Measurements from ENCODE around the gene DCTPP1.

The DCTPP1 gene

GRCh38 chr16:30381291-30382041 lies 48.4 kb downstream of the DCTPP1 start:
- DNase-seq (ENCODE audit: low read depth in 2 of 2) = no peak

DNA sequence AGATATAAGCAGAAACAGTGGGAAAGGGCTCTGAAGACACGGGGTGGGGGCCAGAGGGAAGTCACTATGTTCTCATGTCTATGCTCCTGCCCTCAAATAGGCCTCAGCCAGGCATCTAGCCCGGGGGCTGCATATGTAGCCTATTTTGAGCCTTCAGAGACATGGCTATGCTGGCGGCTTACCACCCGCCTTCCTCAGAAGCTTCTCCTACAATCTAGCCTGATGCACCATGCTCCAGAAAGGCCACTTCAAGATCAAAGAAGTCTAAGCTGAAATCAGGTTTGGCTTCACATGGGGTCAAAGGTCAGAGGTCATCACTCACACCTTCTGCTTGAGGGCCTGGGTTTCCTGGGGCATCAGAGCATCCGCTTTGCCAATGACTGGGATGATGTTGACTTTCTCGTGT lies 49.0 kb downstream of the DCTPP1 start:
- no peak for DNase-seq (ENCODE audit: low read depth in 2 of 2)

- no peak for DNase-seq (ENCODE audit: low read depth in 2 of 2)
Measured at GRCh38 chr16:30380072-30380802, 49.6 kb downstream of the DCTPP1 start.

DNA sequence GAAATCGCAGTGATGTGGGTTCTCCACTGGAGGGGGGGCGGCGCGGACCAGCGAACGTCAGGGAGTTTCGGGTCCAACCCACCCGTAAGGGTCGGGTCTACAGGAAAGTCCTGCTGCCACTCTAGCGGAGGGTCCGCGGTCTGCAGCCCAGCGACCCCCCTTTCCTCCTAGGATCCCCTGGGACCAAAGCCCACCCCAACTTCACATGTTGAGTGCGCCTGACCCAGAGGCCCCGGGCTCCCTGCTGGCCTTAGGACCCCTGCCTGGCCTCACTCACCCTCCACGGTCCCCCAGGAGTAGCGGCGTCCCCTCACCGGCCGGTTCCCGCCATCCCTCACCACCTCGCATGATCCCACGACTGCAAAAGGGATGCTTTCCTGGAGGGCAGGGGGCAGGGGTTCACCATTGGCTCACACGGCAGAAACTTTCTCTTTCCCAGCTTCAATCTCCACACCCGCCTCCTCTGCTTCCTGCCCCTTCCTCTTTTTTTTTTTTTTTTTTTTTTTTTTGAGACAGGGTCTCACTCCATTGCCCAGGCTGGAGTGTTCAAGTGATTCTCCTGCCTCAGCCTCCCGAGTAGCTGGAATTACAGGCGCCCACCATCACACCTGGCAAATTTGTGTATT lies 50.6 kb downstream of the DCTPP1 start:
- no peak for DNase-seq (ENCODE audit: low read depth in 2 of 2)

DNA sequence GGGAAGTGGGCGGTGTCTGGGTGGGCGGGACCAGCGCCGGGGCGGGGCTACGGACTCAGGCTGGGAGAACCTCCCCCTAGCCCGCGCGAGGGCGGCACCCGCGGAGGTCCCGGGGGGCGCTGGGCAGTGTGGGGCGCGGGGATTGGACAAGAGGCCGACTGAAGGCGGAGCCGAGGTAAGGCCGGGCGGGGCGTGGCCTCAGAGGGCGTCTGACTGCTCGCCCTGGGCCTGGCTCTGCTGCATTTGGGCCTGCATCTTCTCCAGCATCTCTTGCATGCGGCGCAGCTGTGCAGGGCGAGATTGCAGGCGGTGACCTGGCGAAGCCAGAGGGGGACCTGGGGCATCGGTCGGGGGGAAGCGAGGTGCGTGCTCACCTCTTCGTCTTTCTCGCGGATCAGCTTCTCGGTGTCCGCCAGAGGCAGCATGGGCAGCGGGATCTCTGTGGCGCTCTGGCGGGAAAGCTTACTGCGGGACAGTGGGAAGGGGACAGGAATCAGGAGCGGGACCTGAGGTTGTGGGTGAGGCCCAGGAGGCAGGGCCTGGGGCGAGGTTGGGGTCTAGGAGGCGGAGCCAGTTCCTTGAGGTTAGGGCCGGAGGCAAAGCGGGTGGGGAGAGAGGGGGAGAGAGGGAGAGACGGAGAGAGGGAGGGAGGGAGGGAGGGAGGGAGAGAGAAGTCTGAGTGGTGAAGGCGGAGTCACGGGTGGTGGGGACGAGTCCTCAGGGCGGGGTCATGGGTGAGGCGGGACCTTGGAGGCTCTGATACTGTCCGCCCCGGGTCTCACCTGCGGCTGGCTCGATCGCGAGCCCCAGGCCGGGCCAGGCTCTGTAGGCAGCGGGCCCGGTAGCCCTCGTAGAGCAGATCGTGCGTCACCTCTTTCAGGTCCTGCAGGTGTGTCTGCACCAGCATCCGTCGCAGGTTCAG lies 51.3 kb downstream of the DCTPP1 start:
- peak; percentile 99 to 100 for DNase-seq (ENCODE audit: low read depth in 2 of 2)

GRCh38 chr16:30377812-30378235 lies 52.0 kb downstream of the DCTPP1 start:
- DNase-seq (ENCODE audit: low read depth in 2 of 2) = peak; percentile 71 to 82

GRCh38 chr16:30377050-30377811 lies 52.6 kb downstream of the DCTPP1 start:
- no peak for DNase-seq (ENCODE audit: low read depth in 2 of 2)

DNA sequence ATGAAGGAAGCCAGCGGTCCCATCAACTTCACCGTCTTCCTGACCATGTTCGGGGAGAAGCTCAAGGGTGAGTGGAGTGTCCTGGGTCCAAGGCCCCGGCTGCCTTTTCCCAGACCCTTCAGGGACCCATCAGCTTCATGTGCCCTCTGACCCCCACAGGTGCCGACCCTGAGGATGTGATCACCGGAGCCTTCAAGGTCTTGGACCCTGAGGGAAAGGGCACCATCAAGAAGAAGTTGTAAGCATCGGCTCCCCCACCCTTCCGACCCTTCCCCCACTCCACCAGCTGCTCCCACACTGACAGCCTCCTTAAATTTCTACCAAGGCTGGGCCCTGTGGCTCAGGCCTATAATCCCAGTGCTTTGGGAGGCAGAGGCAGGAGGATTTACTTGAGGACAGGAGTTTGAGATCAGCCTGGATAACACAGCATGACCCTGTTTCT lies 53.3 kb downstream of the DCTPP1 start:
- no peak for DNase-seq (ENCODE audit: low read depth in 2 of 2)

GRCh38 chr16:30375864-30376263 lies 54.0 kb downstream of the DCTPP1 start:
- DNase-seq (ENCODE audit: low read depth in 2 of 2) = no peak

DNA sequence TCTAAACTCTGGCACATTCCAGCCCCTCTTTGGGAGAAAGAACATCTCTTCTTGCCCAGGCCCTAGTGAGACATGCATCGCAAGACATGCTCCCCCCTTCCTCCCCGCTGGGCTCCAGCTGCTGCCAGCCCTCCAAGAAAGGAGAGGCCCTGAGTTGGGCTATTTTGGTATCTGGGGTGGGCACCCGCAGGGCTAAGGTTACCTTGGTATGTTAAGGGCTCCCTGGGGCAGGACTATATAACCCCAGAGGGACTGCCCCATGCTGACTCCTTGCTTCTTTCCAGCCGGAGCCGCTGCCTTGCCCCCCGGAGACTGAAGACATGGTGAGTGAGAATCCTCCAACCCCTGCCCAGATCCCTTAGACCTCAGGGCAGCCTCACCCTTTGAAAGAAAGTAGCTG lies 55.3 kb downstream of the DCTPP1 start, which contains the start of gene MYL11:
Gene MYL11 (plus strand): TSS at position 265 of the 400 bp plus-strand sequence. CDS start 56 bp downstream, at position 321.
- DNase-seq (ENCODE audit: low read depth in 2 of 2) = no peak
